Measurements from ENCODE around the gene MAT2A. TPM values are rescaled to one million over a fixed set of nuclear protein-coding genes. Genes with fewer than 3 reads are reported as not detected.

Gene MAT2A
- total RNA-seq, 6 experiments from 2014 or later = 138 to 171 (median 158) TPM

DNA sequence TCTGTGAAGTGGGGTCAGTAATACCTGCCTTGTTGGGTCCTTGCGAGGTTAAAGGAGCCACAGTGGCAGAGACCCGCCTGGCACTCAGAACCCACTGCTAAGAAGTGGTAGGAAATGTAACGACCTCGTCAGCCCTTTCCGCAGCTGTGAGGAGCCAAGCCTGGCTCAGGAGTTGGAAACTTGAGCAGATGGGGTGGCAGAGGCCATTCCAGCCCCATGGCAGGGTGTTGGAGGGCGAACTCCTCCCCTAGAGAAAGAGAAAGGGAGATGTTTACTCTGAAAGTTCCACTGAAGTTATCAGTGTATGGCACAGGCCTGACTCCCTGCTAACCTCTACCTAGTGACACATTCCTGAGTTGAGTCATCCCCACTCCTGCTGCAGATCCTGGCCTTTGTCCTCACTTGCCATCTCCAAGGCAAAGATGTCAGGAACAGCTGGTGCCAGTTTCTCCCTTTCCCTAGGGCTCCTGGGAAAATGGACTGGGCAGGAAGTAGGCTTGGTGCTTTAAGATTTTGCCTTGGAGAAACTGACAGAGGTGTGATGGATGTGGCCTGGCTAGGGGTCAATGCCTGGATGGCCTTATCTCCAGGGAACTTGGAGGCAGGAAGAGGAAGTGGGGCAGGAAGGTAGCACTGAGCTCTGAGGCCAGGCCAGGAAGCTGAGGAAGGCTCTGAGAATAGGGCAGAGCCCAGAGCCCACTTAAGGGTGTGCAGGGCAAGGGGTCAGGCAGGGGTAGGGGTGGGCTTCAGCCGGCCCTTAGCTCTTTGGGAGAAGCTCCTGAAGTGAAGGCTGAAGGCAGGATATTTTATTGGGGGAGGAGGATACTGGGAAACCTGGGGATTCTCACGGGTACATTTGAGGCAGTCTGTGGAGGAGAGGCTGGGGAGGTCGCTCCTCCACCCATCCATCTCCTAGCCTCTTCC lies 46.2 kb downstream of the MAT2A start:
- DNase-seq = peak; percentile 65
- TF ChIP-seq, protein P1, sequence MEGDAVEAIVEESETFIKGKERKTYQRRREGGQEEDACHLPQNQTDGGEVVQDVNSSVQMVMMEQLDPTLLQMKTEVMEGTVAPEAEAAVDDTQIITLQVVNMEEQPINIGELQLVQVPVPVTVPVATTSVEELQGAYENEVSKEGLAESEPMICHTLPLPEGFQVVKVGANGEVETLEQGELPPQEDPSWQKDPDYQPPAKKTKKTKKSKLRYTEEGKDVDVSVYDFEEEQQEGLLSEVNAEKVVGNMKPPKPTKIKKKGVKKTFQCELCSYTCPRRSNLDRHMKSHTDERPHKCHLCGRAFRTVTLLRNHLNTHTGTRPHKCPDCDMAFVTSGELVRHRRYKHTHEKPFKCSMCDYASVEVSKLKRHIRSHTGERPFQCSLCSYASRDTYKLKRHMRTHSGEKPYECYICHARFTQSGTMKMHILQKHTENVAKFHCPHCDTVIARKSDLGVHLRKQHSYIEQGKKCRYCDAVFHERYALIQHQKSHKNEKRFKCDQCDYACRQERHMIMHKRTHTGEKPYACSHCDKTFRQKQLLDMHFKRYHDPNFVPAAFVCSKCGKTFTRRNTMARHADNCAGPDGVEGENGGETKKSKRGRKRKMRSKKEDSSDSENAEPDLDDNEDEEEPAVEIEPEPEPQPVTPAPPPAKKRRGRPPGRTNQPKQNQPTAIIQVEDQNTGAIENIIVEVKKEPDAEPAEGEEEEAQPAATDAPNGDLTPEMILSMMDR (IDR thresholded peaks at IDR 0.05) = no peak
- Mint-ChIP-seq H3K4me3 (peak overlapping the region; percentile 81), H3K36me3 (ENCODE audit: low read depth) (no peaks in the 10 kb centered on the region), H3K4me1 (ENCODE audit: low read depth) (peaks cover 45% of the 10 kb centered on the region), H3K27ac (peak overlapping the region; percentile 96), H3K9me3 (no peaks in the 10 kb centered on the region), H3K27me3 (ENCODE audit: insufficient read depth) (peaks cover 4% of the 10 kb centered on the region)

DNA sequence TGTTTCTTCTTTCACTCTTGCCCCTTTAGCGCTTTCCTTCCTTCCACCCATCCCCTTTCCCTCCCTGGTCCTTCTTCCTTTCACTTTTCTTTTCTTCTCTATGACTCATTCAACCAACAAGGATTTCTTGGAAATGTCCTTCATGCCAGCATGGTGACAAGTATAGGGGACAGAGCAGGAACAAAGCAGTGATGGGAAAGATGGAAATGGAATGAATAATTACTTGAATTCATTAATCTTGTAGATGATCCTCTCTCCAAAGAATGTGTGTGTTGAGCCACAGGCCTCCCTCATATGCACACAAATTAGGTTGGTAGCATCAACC lies 46.8 kb downstream of the MAT2A start:
- H3K4me3 Mint-ChIP-seq = peak overlapping the region; percentile 81

DNA sequence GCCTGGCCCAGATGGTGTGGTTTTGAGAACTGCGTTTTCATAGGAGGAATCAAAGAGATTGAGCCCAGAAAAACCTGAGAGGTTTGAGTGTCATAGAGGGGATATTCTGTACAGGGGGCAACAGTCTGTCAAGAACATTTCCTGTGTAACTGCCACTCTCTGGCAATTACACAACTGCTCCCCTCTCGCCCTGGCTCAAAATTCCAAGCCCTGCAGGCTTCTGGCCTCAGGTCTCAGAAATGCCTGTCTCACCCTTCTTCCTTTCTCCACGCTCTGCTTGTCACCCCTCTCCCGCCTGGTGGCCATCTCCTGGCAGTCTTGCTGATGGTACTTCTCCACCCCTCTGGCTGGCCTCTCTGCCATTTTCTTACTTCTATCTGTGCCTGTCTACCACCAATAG lies 49.3 kb downstream of the MAT2A start:
- TF ChIP-seq, protein P1 (IDR thresholded peaks at IDR 0.05) = no peak
- Mint-ChIP-seq H3K27ac (no peak overlapping the region), H3K4me1 (ENCODE audit: low read depth) (peaks cover 60% of the 10 kb centered on the region), H3K4me3 (no peak overlapping the region), H3K36me3 (ENCODE audit: low read depth) (peaks cover 4% of the 10 kb centered on the region; the same call in 1 of the 2 replicates), H3K27me3 (ENCODE audit: insufficient read depth) (peaks cover 1% of the 10 kb centered on the region), H3K9me3 (no peaks in the 10 kb centered on the region)
- DNase-seq = no peak

More for the DNA sequence above, 46.8 kb downstream of the MAT2A start:
- Mint-ChIP-seq H3K36me3 (ENCODE audit: low read depth) (no peaks in the 10 kb centered on the region), H3K27ac (peak overlapping the region; percentile 96), H3K9me3 (no peaks in the 10 kb centered on the region), H3K27me3 (ENCODE audit: insufficient read depth) (peaks cover 4% of the 10 kb centered on the region), H3K4me1 (ENCODE audit: low read depth) (peaks cover 52% of the 10 kb centered on the region)
- TF ChIP-seq, protein P1 (IDR thresholded peaks at IDR 0.05) = no peak
- peak; percentile 56 for DNase-seq

DNA sequence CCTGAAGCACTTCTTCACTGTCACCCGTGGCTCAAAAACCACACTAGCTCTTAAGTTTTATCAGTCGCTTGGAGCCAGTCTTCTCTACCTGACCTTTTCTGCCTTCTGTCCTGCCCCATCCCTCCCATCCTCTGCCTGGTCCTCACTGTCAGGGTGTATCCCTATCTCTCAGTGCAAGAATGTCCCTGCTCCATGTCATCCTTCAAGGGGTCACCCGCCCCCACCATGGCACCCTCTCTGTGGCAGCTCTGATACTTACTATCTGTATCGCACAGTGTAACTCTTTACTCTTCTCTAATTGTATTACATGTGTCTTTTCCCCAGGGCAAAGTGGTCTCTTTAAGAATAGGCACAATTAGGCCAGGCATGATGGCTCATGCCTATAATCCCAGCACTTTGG lies 49.7 kb downstream of the MAT2A start:
- Mint-ChIP-seq H3K27me3 (ENCODE audit: insufficient read depth) (peaks cover 1% of the 10 kb centered on the region), H3K36me3 (ENCODE audit: low read depth) (peaks cover 4% of the 10 kb centered on the region; the same call in 1 of the 2 replicates)

DNA sequence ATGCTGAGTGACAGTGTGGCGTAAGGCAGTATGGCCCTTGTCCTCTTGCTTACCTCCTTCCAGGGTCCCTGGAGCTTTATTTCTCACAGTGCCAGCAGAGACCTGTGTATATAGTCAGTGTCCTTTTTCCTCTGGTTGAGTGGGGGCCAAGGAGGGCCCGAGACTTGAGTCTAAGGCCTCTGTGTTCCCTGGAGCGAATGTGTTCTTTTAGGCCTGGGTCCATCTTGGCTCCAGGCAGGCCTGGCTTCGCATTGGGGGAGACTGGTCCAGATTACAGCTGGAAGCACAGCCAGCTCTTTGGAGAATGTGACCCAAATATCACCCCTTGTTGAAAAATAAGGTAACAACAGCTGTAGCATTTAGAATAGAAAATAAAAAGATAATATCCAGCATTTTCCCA lies 50.2 kb downstream of the MAT2A start:
- TF ChIP-seq, protein P1 (IDR thresholded peaks at IDR 0.05) = no peak
- no peaks in the 10 kb centered on the region for H3K9me3 Mint-ChIP-seq
- H3K4me1 Mint-ChIP-seq (ENCODE audit: low read depth) = peaks cover 54% of the 10 kb centered on the region
- no peak for DNase-seq
- H3K4me3 Mint-ChIP-seq = no peak overlapping the region
- no peak overlapping the region for H3K27ac Mint-ChIP-seq
- H3K27me3 Mint-ChIP-seq (ENCODE audit: insufficient read depth) = no peaks in the 10 kb centered on the region; the same call in 1 of the 2 replicates
- peaks cover 4% of the 10 kb centered on the region; the same call in 1 of the 2 replicates for H3K36me3 Mint-ChIP-seq (ENCODE audit: low read depth)

More for the DNA sequence above, 49.7 kb downstream of the MAT2A start:
- Mint-ChIP-seq H3K27ac (no peak overlapping the region), H3K4me1 (ENCODE audit: low read depth) (peaks cover 56% of the 10 kb centered on the region), H3K4me3 (no peak overlapping the region), H3K9me3 (no peaks in the 10 kb centered on the region)
- TF ChIP-seq, protein P1 (IDR thresholded peaks at IDR 0.05) = no peak
- no peak for DNase-seq
